A549 (cell line): Measurements from ENCODE around the gene DCTN3. TPM values are rescaled to one million over a fixed set of nuclear protein-coding genes. Genes with fewer than 3 reads are reported as not detected.

Source experiments
- ATAC-seq, 2 experiments: fragments of 200-7000 bp in 1 of 2; fragments of >200 bp in 1 of 2; cut with Nextera tagmentation in 1 of 2; cut with Tn5 transposase in 1 of 2; 3 replicates each; pipeline versions ENCODE4 v1.8.0 to v1.9.1; 2018 to 2020; ENCODE audit warnings: mild to moderate bottlenecking in 1 of 2, moderate library complexity in 1 of 2
- CTCF ChIA-PET: fragments of 300-600 bp; sonication (Branson Sonifier 250); formaldehyde crosslinking; extraction: SDS; loops from one replicate; lab custom pipeline; 2021; ENCODE audit warnings: antibody characterized with exemption, inconsistent platforms; lab: Yijun Ruan, JAX
- POLR2A ChIA-PET: fragments of 350-600 bp; formaldehyde crosslinking; extraction: SDS; loops from one replicate; lab custom pipeline; 2021; ENCODE audit warnings: antibody characterized with exemption, inconsistent platforms; lab: Yijun Ruan, JAX
- DNase-seq, 2 experiments: peaks; one replicate each; pipeline versions ENCODE4 v3.0.0 to v3.0.0-alpha.2; 2011 to 2016; ENCODE audit warnings: low read depth in 1 of 2, low spot score in 1 of 2
- FAIRE-seq: peaks from 2 replicates; lab custom pipeline; 2011; peaks lifted over from hg19 to GRCh38; lab: Jason Lieb, UNC
- H3K27ac ChIP-seq, 2 experiments: fragments of >200 bp; sonication (Bioruptor Twin); formaldehyde crosslinking; 3 replicates each; pipeline ENCODE4 v1.5.1; 2016 to 2017
- H3K4me1 ChIP-seq: fragments of >200 bp; sonication (Bioruptor Twin); formaldehyde crosslinking; 3 replicates; pipeline ENCODE4 v1.6.1; 2016
- H3K4me2 ChIP-seq: fragments of >200 bp; sonication (Bioruptor Twin); formaldehyde crosslinking; 3 replicates; pipeline ENCODE4 v1.6.1; 2016
- H3K4me3 ChIP-seq: fragments of >200 bp; sonication (Bioruptor Twin); formaldehyde crosslinking; 3 replicates; pipeline ENCODE4 v1.5.1; 2016
- H3K9me3 ChIP-seq: fragments of >200 bp; sonication (Bioruptor Twin); formaldehyde crosslinking; 3 replicates; pipeline ENCODE4 v1.6.1; 2016
- EHF ChIP-seq: fragments of 250-450 bp; sonication (Bioruptor Pico); IDR thresholded peaks from 2 replicates; pipeline ENCODE4 v1.5.0; 2020; ENCODE audit warnings: mild to moderate bottlenecking
- GATA3 ChIP-seq: IDR thresholded peaks from 2 replicates; pipeline ENCODE4 v1.6.1; 2012; ENCODE audit warnings: borderline replicate concordance
- HDAC2 ChIP-seq: fragments of 200-600 bp; sonication (generic); IDR thresholded peaks from 2 replicates; pipeline ENCODE4 v1.6.1; 2016
- HMGXB4 ChIP-seq: fragments of 250-450 bp; sonication (Bioruptor Pico); IDR thresholded peaks from 2 replicates; pipeline ENCODE4 v1.5.0; 2021; ENCODE audit warnings: mild to moderate bottlenecking, moderate library complexity, borderline replicate concordance
- JUN ChIP-seq, 2 experiments: fragments of >200 bp; sonication (Bioruptor Twin); formaldehyde crosslinking; IDR thresholded peaks; 2 replicates in 1 of 2; 3 replicates in 1 of 2; pipeline ENCODE4 v1.6.1; 2016 to 2017
- KDM5A ChIP-seq: fragments of 200-600 bp; sonication (generic); IDR thresholded peaks from 2 replicates; pipeline ENCODE4 v1.6.1; 2016; ENCODE audit warnings: antibody characterized with exemption, mild to moderate bottlenecking
- MAFK ChIP-seq: fragments of 450-650 bp; IDR thresholded peaks from 2 replicates; pipeline ENCODE4 v1.6.1; 2014; ENCODE audit not compliant: partially characterized antibody
- MAX ChIP-seq: IDR thresholded peaks from 2 replicates; pipeline ENCODE4 v1.6.1; 2012
- MAZ ChIP-seq: fragments of 150-350 bp; IDR thresholded peaks from 2 replicates; pipeline ENCODE4 v1.6.1; 2014; ENCODE audit warnings: antibody characterized with exemption, low read depth, low read length, borderline replicate concordance
- MYC ChIP-seq: IDR thresholded peaks from 2 replicates; pipeline ENCODE4 v1.6.1; 2012; ENCODE audit warnings: mild to moderate bottlenecking, inconsistent platforms, low read length, improper control_type of control experiment, borderline replicate concordance
- NFE2L2 ChIP-seq: fragments of 150-350 bp; conservative IDR thresholded peaks from 2 replicates; pipeline ENCODE4 v1.6.1; 2014; ENCODE audit warnings: low read length
- NR3C1 ChIP-seq: fragments of >200 bp; sonication (Bioruptor Twin); formaldehyde crosslinking; IDR thresholded peaks from 3 replicates; pipeline ENCODE4 v1.6.1; 2017
- POLR2A ChIP-seq: IDR thresholded peaks from 2 replicates; pipeline ENCODE4 v1.6.1; 2012; ENCODE audit warnings: mild to moderate bottlenecking, low read length
- RAD21 ChIP-seq, 2 experiments: fragments of >200 bp in 1 of 2; sonication (Bioruptor Twin) in 1 of 2; formaldehyde crosslinking in 1 of 2; IDR thresholded peaks in 1 of 2; conservative IDR thresholded peaks in 1 of 2; 2 replicates in 1 of 2; 3 replicates in 1 of 2; pipeline ENCODE4 v1.6.1; 2012 to 2018; ENCODE audit warnings: inconsistent platforms in 1 of 2
- RNF2 ChIP-seq: fragments of 200-600 bp; sonication (generic); IDR thresholded peaks from 2 replicates; pipeline ENCODE4 v1.6.1; 2016; ENCODE audit warnings: low read depth, mild to moderate bottlenecking, antibody characterized with exemption, moderate library complexity, borderline replicate concordance
- SREBF2 ChIP-seq: fragments of 450-650 bp; IDR thresholded peaks from 2 replicates; pipeline ENCODE4 v1.6.1; 2014; ENCODE audit warnings: mild to moderate bottlenecking, moderate library complexity
- TFCP2L1 ChIP-seq: fragments of 250-450 bp; sonication (Bioruptor Pico); IDR thresholded peaks from 2 replicates; pipeline ENCODE4 v1.5.0; 2021; ENCODE audit warnings: mild to moderate bottlenecking
- ZNF302 ChIP-seq: fragments of 250-450 bp; sonication (Bioruptor Pico); IDR thresholded peaks from 2 replicates; pipeline ENCODE4 v1.9.0; 2021; ENCODE audit warnings: inconsistent platforms, mild to moderate bottlenecking, moderate library complexity
- WGBS: methylation state at CpG from one replicate; pipeline ENCODE4 v1.1.6; 2017; ENCODE audit errors: missing lambda C conversion rate; 5-methylcytosine and 5-hydroxymethylcytosine counted together
- polyA plus RNA-seq, 4 experiments: library from polyadenylated mRNA; depleted of rRNA in 3 of 4; stranded (reverse); fragments of >200 nt; fragmentation: RNase III in 1 of 4; extraction: RNeasy Plus Mini Kit Qiagen cat#74134 plus additional on column Dnase treatment in 1 of 4; gene quantifications; 2 replicates in 3 of 4; 3 replicates in 1 of 4; pipeline ENCODE4 v1.2.3, GENCODE V29; 2011 to 2017
- TF ChIP-seq, protein P1 (sequence below): fragments of 450-650 bp; IDR thresholded peaks from 2 replicates; pipeline ENCODE4 v1.6.1; 2014; ENCODE audit warnings: antibody characterized with exemption

The DCTN3 gene
- polyA plus RNA-seq, 2 of the 4 experiments (the other 2 are of a cell fraction): 74.3 to 92.9 TPM

- TF ChIP-seq MAZ: no peak
- TF ChIP-seq MYC: no peak
- TF ChIP-seq, all 56 proteins: peak for 0
These were observed 48.8 kb downstream of the DCTN3 start (continued) for GRCh38 chr9:34571481-34571810.

DNA sequence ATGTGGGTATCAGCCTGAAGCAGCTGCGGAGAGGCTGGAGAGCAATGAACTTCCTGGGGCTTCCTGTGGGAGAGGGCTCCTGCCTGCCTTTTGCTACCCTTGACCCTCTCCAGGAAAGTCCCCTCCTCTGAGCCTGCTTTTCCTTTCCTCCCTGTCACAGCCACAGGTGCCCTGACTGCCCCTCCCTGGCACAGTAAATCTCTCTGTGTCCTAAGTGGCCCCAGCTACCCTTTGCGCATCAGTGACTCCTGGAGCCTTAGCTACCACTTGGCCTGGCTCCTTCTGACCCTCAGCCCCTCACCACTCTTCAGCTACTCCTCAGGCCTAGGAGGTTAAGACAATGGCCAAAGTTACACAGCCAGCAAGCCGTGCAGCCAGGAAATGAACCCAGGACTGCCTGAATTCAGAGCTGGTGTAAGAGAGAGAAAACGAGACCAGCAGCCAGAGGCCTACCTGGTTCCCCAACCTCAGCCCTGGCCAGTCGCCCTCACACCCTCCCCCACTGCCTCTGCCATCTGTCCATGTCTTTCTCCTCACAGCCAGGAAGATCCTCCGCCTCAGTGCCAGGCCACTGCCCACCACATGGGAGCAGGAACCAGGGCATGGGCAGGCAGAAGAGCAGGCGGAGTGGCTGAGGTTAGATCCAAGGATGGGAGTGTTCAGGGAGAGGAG lies 49.4 kb downstream of the DCTN3 start:
- peak overlapping the region; percentile 1; the same call in 1 of the 3 replicates for H3K4me2 ChIP-seq
- POLR2A ChIA-PET: no interaction called here
- peak overlapping the region in 1 of 2 experiments; percentile 63; a peak in 2 of 6 replicates for H3K27ac ChIP-seq
- DNase-seq (no peak), ATAC-seq (no peak; a peak in 1 of 6 replicates), FAIRE-seq (no peak)
- CTCF ChIA-PET: interaction anchor here (1.1 to 6.6 kb wide), 8 partner anchors 9 to 239 kb away, joined by 3 to 59 read pairs (median 6); no protein-coding TSS in a partner anchor
- peaks cover 20% of the 10 kb centered on the region for H3K4me1 ChIP-seq
- H3K4me3 ChIP-seq: no peak overlapping the region
- no peaks in the 10 kb centered on the region for H3K9me3 ChIP-seq
- TF ChIP-seq NR3C1: no peak
- TF ChIP-seq RNF2: no peak
- no peak for TF ChIP-seq HDAC2
- no peak for TF ChIP-seq HMGXB4 (CRISPR knock-in tag)
- no peak for TF ChIP-seq TFCP2L1
- no peak for TF ChIP-seq SREBF2
- no peak for TF ChIP-seq JUN (IDR thresholded peaks at IDR 0.05)
- TF ChIP-seq NFE2L2: no peak
- TF ChIP-seq RAD21 (conservative IDR thresholded peaks at IDR 0.05 in 1 of 2, IDR thresholded peaks at IDR 0.05 in 1 of 2): no peak
- TF ChIP-seq MAFK: no peak
- no peak for TF ChIP-seq GATA3
- TF ChIP-seq, protein P1, sequence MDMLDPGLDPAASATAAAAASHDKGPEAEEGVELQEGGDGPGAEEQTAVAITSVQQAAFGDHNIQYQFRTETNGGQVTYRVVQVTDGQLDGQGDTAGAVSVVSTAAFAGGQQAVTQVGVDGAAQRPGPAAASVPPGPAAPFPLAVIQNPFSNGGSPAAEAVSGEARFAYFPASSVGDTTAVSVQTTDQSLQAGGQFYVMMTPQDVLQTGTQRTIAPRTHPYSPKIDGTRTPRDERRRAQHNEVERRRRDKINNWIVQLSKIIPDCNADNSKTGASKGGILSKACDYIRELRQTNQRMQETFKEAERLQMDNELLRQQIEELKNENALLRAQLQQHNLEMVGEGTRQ: no peak
- no peak for TF ChIP-seq ZNF302
- WGBS: 80% methylated on average over 7 of the region's 7 CpGs

- ChIA-PET CTCF (interaction anchor here (0.6 to 6.6 kb wide), 9 partner anchors 9 to 823 kb away, joined by 3 to 59 read pairs (median 5); no protein-coding TSS in a partner anchor), POLR2A (no interaction called here)
- TF ChIP-seq RNF2 (no peak), HMGXB4 (CRISPR knock-in tag) (no peak), KDM5A (no peak), MAX (no peak), POLR2A (no peak), EHF (CRISPR knock-in tag) (no peak)
- peak overlapping the region in 1 of 2 experiments; percentile 63; a peak in 1 of 6 replicates for H3K27ac ChIP-seq
- no peak overlapping the region for H3K4me3 ChIP-seq
- no peak for DNase-seq
- no peak for ATAC-seq
- no peak overlapping the region for H3K4me2 ChIP-seq
- FAIRE-seq: no peak
- H3K4me1 ChIP-seq: peaks cover 20% of the 10 kb centered on the region
- no peaks in the 10 kb centered on the region for H3K9me3 ChIP-seq
- 78% methylated on average over 11 of the region's 11 CpGs for WGBS
These were observed 49.9 kb downstream of the DCTN3 start for GRCh38 chr9:34570376-34570775.
